ENCODE results near the gene DCBLD1. TPM values are rescaled to one million over a fixed set of nuclear protein-coding genes. Genes with fewer than 3 reads are reported as not detected.
A peak's percentile ranks its signal among the peaks of the same experiment; 100 is the strongest.

The DCBLD1 gene
- total and polyA plus RNA-seq, 2 of the 13 experiments (the other 11 are each of a cell fraction or from before 2014, with no cell fraction given): 23.2 to 41.5 TPM

DNA sequence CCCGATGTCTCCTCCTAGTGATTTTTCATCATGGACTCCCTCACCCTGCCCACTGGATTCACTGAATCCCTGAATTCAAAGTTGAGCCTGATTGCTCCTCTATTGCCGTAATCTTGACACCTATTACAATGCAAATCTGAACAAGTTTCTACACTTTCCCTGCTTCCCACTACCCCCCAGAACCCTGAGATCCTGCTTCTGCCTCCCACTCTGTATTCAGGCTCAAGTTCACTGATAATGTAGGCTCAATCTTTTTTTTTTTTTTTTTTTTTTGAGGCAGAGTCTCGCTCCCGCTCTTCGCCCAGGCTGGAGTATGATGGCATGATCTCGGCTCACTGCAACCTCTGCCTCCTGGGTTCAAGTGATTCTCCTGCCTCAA, 3.6 kb upstream of the DCBLD1 start:
- Histone ChIP-seq H3K4me2 (ENCODE audit: low read depth, low read length) (peak overlapping the region; percentile 77), H3K4me1 (ENCODE audit: insufficient read depth, low read length) (peaks cover 53% of the 10 kb centered on the region), H3K9me3 (ENCODE audit: low read length) (no peaks in the 10 kb centered on the region), H3K27ac (ENCODE audit: extremely low read length, insufficient read depth, low read length) (peak overlapping the region; percentile 61), H4K20me1 (ENCODE audit: insufficient read depth, low read length) (no peaks in the 10 kb centered on the region), H3K36me3 (replicated peaks in 1 of 2; ENCODE audit: control insufficient read depth in 1 of 2, insufficient read depth in 2 of 2, low read length in 2 of 2) (no peaks in the 10 kb centered on the region), H3K27me3 (ENCODE audit: control insufficient read depth in 1 of 2, insufficient read depth in 2 of 2, low read length in 2 of 2) (no peaks in the 10 kb centered on the region; a peak in 1 of 5 replicates), H2AFZ (ENCODE audit: low read length) (no peak overlapping the region), H3K9ac (ENCODE audit: insufficient read depth, low read depth, low read length) (no peak overlapping the region), H3K4me3 (replicated peaks in 1 of 3; ENCODE audit: insufficient read depth in 1 of 3, low read depth in 2 of 3, low read length in 3 of 3) (no peak overlapping the region), H3K79me2 (ENCODE audit: insufficient read depth, low read length) (peaks cover 6% of the 10 kb centered on the region)
- FAIRE-seq (no peak), ATAC-seq (peak; percentile 3; the same call in 2 of the 3 replicates), DNase-seq (ENCODE audit: low spot score) (no peak)
- no TSS peak for BruUV-seq (replicated peaks)
- CTCF ChIA-PET (ENCODE audit: low intra/inter-chr PET ratio, low total read pairs): interaction anchor here (0.9 to 2.0 kb wide), 3 partner anchors 29 to 127 kb away, joined by 6 to 38 read pairs (median 11); no protein-coding TSS in a partner anchor
- POLR2A ChIA-PET: interaction anchor here (1.0 to 6.4 kb wide), 6 partner anchors 27 to 123 kb away, joined by 3 to 64 read pairs (median 6); partner anchors contain the start of gene GOPC
- in situ Hi-C loops (cut with HindIII; ENCODE audit: extremely low pct_ligation_motif_present, low pct_unique_long_range_greater_than_20kb): no loop called here
- WGBS (ENCODE audit: low lambda C conversion rate): 69% methylated on average over 6 of the region's 6 CpGs
- intact Hi-C loops (cut with micrococcal nuclease; ENCODE audit: unreplicated experiment): loop anchor here (1.0 to 5.0 kb wide), 4 partner anchors 29 to 196 kb away; partner anchors contain the start of gene NUS1
- TF ChIP-seq NFIC (IDR thresholded peaks at IDR 0.05; ENCODE audit: low read length): 0 out of 2 replicates have a peak, but pooled peaks have one; percentile 21
- 0 out of 2 replicates have a peak, but pooled peaks have one; percentile 3 for TF ChIP-seq ZNF510 (CRISPR knock-in tag; IDR thresholded peaks at IDR 0.05; ENCODE audit: low read depth)
- TF ChIP-seq NR2C2 (CRISPR knock-in tag; IDR thresholded peaks at IDR 0.05; ENCODE audit: borderline replicate concordance): peak; percentile 18; the same call in 1 of the 2 replicates
- TF ChIP-seq, protein P1, sequence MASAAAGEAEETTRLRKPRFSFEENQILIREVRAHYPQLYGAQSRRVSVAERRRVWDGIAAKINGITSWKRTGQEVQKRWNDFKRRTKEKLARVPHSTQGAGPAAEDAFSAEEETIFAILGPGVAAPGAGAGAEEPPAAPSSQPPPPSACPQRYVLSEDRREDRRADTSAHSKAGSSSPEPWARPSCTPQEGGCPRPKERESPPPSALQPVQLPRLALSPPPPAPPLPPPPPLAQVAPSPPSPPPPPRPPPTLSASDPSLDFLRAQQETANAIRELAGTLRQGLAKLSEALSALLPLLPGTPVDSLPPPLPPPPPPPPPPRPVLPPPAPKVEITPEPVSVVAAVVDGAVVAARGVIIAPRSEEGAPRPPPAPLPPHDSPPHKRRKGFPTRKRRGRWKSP (CRISPR knock-in tag; IDR thresholded peaks at IDR 0.05): 0 out of 2 replicates have a peak, but pooled peaks have one; percentile 0
- TF ChIP-seq, protein P2, sequence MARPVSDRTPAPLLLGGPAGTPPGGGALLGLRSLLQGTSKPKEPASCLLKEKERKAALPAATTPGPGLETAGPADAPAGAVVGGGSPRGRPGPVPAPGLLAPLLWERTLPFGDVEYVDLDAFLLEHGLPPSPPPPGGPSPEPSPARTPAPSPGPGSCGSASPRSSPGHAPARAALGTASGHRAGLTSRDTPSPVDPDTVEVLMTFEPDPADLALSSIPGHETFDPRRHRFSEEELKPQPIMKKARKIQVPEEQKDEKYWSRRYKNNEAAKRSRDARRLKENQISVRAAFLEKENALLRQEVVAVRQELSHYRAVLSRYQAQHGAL (CRISPR knock-in tag; IDR thresholded peaks at IDR 0.05; ENCODE audit: not compliant biosample characterization): no peak
- TF ChIP-seq SNAI1 (CRISPR knock-in tag; IDR thresholded peaks at IDR 0.05; ENCODE audit: borderline replicate concordance): 0 out of 2 replicates have a peak, but pooled peaks have one; percentile 30
- TF ChIP-seq ZMYM2 (CRISPR knock-in tag; IDR thresholded peaks at IDR 0.05): 0 out of 2 replicates have a peak, but pooled peaks have one; percentile 1
- TF ChIP-seq, protein P3, sequence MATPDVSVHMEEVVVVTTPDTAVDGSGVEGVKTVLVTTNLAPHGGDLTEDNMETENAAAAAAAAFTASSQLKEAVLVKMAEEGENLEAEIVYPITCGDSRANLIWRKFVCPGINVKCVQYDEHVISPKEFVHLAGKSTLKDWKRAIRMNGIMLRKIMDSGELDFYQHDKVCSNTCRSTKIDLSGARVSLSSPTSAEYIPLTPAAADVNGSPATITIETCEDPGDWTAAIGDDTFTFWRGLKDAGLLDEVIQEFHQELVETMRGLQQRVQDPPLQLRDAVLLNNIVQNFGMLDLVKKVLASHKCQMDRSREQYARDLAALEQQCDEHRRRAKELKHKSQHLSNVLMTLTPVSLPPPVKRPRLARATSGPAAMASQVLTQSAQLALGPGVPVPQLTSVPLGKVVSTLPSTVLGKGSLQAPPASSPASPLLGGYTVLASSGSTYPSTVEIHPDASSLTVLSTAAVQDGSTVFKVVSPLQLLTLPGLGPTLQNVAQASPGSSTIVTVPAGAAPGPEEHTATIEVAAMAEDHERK (CRISPR knock-in tag; IDR thresholded peaks at IDR 0.05; ENCODE audit: low read depth): no peak
- TF ChIP-seq BORCS8-MEF2B (CRISPR knock-in tag; IDR thresholded peaks at IDR 0.05): 0 out of 2 replicates have a peak, but pooled peaks have one; percentile 6
- TF ChIP-seq, protein P4, sequence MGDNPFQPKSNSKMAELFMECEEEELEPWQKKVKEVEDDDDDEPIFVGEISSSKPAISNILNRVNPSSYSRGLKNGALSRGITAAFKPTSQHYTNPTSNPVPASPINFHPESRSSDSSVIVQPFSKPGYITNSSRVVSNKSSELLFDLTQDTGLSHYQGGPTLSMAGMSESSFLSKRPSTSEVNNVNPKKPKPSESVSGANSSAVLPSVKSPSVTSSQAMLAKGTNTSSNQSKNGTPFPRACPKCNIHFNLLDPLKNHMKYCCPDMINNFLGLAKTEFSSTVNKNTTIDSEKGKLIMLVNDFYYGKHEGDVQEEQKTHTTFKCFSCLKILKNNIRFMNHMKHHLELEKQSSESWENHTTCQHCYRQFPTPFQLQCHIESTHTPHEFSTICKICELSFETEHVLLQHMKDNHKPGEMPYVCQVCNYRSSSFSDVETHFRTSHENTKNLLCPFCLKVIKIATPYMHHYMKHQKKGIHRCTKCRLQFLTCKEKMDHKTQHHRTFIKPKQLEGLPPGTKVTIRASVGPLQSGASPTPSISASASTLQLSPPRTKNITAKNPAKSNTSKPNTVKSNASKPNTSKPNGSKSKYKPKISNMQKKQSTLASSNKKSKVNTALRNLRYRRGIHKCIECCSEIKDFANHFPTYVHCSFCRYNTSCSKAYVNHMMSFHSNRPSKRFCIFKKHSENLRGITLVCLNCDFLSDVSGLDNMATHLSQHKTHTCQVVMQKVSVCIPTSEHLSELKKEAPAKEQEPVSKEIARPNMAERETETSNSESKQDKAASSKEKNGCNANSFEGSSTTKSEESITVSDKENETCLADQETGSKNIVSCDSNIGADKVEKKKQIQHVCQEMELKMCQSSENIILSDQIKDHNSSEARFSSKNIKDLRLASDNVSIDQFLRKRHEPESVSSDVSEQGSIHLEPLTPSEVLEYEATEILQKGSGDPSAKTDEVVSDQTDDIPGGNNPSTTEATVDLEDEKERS (CRISPR knock-in tag; IDR thresholded peaks at IDR 0.05): peak; percentile 59; the same call in 1 of the 2 replicates
- TF ChIP-seq, protein P5, sequence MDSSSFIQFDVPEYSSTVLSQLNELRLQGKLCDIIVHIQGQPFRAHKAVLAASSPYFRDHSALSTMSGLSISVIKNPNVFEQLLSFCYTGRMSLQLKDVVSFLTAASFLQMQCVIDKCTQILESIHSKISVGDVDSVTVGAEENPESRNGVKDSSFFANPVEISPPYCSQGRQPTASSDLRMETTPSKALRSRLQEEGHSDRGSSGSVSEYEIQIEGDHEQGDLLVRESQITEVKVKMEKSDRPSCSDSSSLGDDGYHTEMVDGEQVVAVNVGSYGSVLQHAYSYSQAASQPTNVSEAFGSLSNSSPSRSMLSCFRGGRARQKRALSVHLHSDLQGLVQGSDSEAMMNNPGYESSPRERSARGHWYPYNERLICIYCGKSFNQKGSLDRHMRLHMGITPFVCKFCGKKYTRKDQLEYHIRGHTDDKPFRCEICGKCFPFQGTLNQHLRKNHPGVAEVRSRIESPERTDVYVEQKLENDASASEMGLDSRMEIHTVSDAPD (CRISPR knock-in tag; IDR thresholded peaks at IDR 0.05): 0 out of 2 replicates have a peak, but pooled peaks have one; percentile 1
- TF ChIP-seq ZNF878 (CRISPR knock-in tag; IDR thresholded peaks at IDR 0.05): peak; percentile 14; the same call in 1 of the 2 replicates
- TF ChIP-seq, protein P6, sequence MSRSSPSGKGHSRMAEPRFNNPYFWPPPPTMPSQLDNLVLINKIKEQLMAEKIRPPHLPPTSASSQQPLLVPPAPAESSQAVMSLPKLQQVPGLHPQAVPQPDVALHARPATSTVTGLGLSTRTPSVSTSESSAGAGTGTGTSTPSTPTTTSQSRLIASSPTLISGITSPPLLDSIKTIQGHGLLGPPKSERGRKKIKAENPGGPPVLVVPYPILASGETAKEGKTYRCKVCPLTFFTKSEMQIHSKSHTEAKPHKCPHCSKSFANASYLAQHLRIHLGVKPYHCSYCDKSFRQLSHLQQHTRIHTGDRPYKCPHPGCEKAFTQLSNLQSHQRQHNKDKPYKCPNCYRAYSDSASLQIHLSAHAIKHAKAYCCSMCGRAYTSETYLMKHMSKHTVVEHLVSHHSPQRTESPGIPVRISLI (CRISPR knock-in tag; IDR thresholded peaks at IDR 0.05; ENCODE audit: borderline replicate concordance): peak; percentile 40; the same call in 1 of the 2 replicates
